Muscle layer of duodenum (tissue), 2 donors: ENCODE measurements around the gene TRPM2.
"Not testable (repeated sequence)": the region's sequence is repeated elsewhere in the genome, so short reads cannot be mapped to it uniquely, and the experiment has no call there.

Source experiments
- H3K27ac ChIP-seq: one replicate; pipeline ENCODE4 v1.7.0; 2013; ENCODE audit warnings: mild to moderate bottlenecking, low read length
- H3K27me3 ChIP-seq: one replicate; pipeline ENCODE4 v1.7.0; 2013; ENCODE audit warnings: low read depth, mild to moderate bottlenecking, control low read depth, low read length
- H3K36me3 ChIP-seq, 2 donors: one replicate each; pipeline ENCODE4 v1.7.0; 2013; ENCODE audit warnings: low read length in 2 of 2, control low read depth in 1 of 2, mild to moderate bottlenecking in 1 of 2; ENCODE audit not compliant: insufficient read depth in 2 of 2, control insufficient read depth in 1 of 2
- H3K4me1 ChIP-seq, 2 donors: one replicate each; pipeline ENCODE4 v1.7.0; 2013; ENCODE audit warnings: low read length in 2 of 2, mild to moderate bottlenecking in 2 of 2, control low read depth in 1 of 2, moderate library complexity in 1 of 2; ENCODE audit not compliant: insufficient read depth in 2 of 2, control insufficient read depth in 1 of 2
- H3K4me3 ChIP-seq, 2 donors: one replicate each; pipeline ENCODE4 v1.7.0; 2013; ENCODE audit warnings: low read length in 2 of 2, low read depth in 1 of 2, mild to moderate bottlenecking in 1 of 2
- H3K9me3 ChIP-seq, 2 donors: one replicate each; pipeline ENCODE4 v1.7.0; 2013; ENCODE audit warnings: low read length in 2 of 2, control low read depth in 1 of 2, mild to moderate bottlenecking in 1 of 2; ENCODE audit not compliant: control insufficient read depth in 1 of 2
- donor health status: healthy.

TRPM2 gene

GRCh38 chr21:44405091-44405947 lies 51.9 kb downstream of the TRPM2 start:
- Histone ChIP-seq H3K27ac (no peak overlapping the region), H3K4me1 (no peaks in the 10 kb centered on the region), H3K4me3 (no peak overlapping the region), H3K27me3 (no peaks in the 10 kb centered on the region), H3K36me3 (no peaks in the 10 kb centered on the region), H3K9me3 (no peaks in the 10 kb centered on the region)

- Histone ChIP-seq H3K27ac (no peak overlapping the region), H3K36me3 (no peaks in the 10 kb centered on the region), H3K9me3 (no peaks in the 10 kb centered on the region), H3K27me3 (no peaks in the 10 kb centered on the region), H3K4me1 (no peaks in the 10 kb centered on the region), H3K4me3 (no peak overlapping the region)
Measured at GRCh38 chr21:44405948-44406872, 52.8 kb downstream of the TRPM2 start.

- no peaks in the 10 kb centered on the region for H3K9me3 ChIP-seq
- H3K36me3 ChIP-seq = no peaks in the 10 kb centered on the region
- no peaks in the 10 kb centered on the region for H3K27me3 ChIP-seq
- H3K4me1 ChIP-seq = no peaks in the 10 kb centered on the region
- no peak overlapping the region for H3K4me3 ChIP-seq
- no peak overlapping the region for H3K27ac ChIP-seq
Measured at GRCh38 chr21:44406953-44407352, 53.5 kb downstream of the TRPM2 start.

- Histone ChIP-seq H3K36me3 (no peaks in the 10 kb centered on the region), H3K27ac (no peak overlapping the region), H3K9me3 (no peaks in the 10 kb centered on the region), H3K4me1 (no peaks in the 10 kb centered on the region), H3K4me3 (no peak overlapping the region), H3K27me3 (no peaks in the 10 kb centered on the region)
Measured at GRCh38 chr21:44407493-44407892, 54.1 kb downstream of the TRPM2 start.

- Histone ChIP-seq H3K4me3 (no peak overlapping the region), H3K9me3 (no peaks in the 10 kb centered on the region), H3K36me3 (no peaks in the 10 kb centered on the region), H3K27me3 (no peaks in the 10 kb centered on the region), H3K4me1 (no peaks in the 10 kb centered on the region), H3K27ac (no peak overlapping the region)
Measured at GRCh38 chr21:44408226-44408625, 54.8 kb downstream of the TRPM2 start.

GRCh38 chr21:44413566-44414290 lies 60.3 kb downstream of the TRPM2 start:
- H3K36me3 ChIP-seq = no peaks in the 10 kb centered on the region

GRCh38 chr21:44414291-44415072 lies 61.1 kb downstream of the TRPM2 start:
- no peaks in the 10 kb centered on the region for H3K27me3 ChIP-seq
- no peaks in the 10 kb centered on the region for H3K36me3 ChIP-seq
- H3K4me3 ChIP-seq = no peak overlapping the region
- H3K9me3 ChIP-seq = no peaks in the 10 kb centered on the region
- H3K4me1 ChIP-seq = no peaks in the 10 kb centered on the region
- H3K27ac ChIP-seq = no peak overlapping the region

More at GRCh38 chr21:44413566-44414290, 60.3 kb downstream of the TRPM2 start:
- H3K4me1 ChIP-seq = no peaks in the 10 kb centered on the region
- no peaks in the 10 kb centered on the region for H3K27me3 ChIP-seq
- no peaks in the 10 kb centered on the region for H3K9me3 ChIP-seq
- no peak overlapping the region for H3K4me3 ChIP-seq
- H3K27ac ChIP-seq = no peak overlapping the region

- Histone ChIP-seq H3K27me3 (no peaks in the 10 kb centered on the region), H3K27ac (no peak overlapping the region), H3K9me3 (no peaks in the 10 kb centered on the region), H3K4me3 (no peak overlapping the region), H3K36me3 (no peaks in the 10 kb centered on the region), H3K4me1 (no peaks in the 10 kb centered on the region)
Measured at GRCh38 chr21:44415073-44416025, 61.9 kb downstream of the TRPM2 start.

- H3K36me3 ChIP-seq = no peaks in the 10 kb centered on the region
- no peaks in the 10 kb centered on the region for H3K27me3 ChIP-seq
- H3K4me1 ChIP-seq = no peaks in the 10 kb centered on the region
- H3K27ac ChIP-seq = no peak overlapping the region
- H3K4me3 ChIP-seq = no peak overlapping the region
- no peaks in the 10 kb centered on the region for H3K9me3 ChIP-seq
Measured at GRCh38 chr21:44416193-44416592, 62.8 kb downstream of the TRPM2 start.

GRCh38 chr21:44417621-44418107 lies 64.2 kb downstream of the TRPM2 start:
- not testable (repeated sequence) for H3K9me3 ChIP-seq, H3K36me3 ChIP-seq, H3K4me3 ChIP-seq, H3K4me1 ChIP-seq, H3K27me3 ChIP-seq, H3K27ac ChIP-seq
